Endothelial cell of umbilical vein (primary cell): Measurements from ENCODE around the gene MICAL3. TPM values are rescaled to one million over a fixed set of nuclear protein-coding genes. Genes with fewer than 3 reads are reported as not detected.

Experiments used
- BruUV-seq: library from RNA; stranded (reverse); fragments of 400-500 nt; replicated peaks from 2 replicates; lab custom pipeline; 2021; lab: Mats Ljungman, UMichigan
- CTCF ChIA-PET: fragments of 300-600, 350-600 bp; sonication (Branson Sonifier 250); formaldehyde crosslinking; loops from one replicate; lab custom pipeline; 2021; ENCODE audit warnings: antibody characterized with exemption, inconsistent platforms; lab: Charles Lee
- POLR2A ChIA-PET: fragments of 300-600, 350-600 bp; sonication (Branson Sonifier 250); formaldehyde crosslinking; loops from one replicate; lab custom pipeline; 2021; ENCODE audit warnings: antibody characterized with exemption, inconsistent platforms; lab: Charles Lee
- DNase-seq: peaks from one replicate; pipeline ENCODE4 v3.0.0-alpha.2; 2011; ENCODE audit warnings: low read depth, low spot score
- FAIRE-seq: peaks from 2 replicates; lab custom pipeline; 2011; peaks lifted over from hg19 to GRCh38; lab: Jason Lieb, UNC
- H2AFZ ChIP-seq: 2 replicates; pipeline ENCODE4 v1.6.0; 2012; ENCODE audit warnings: low read depth, low read length, control low read depth, inconsistent platforms
- H3K27ac ChIP-seq: 2 replicates; pipeline ENCODE4 v1.5.1; 2011; ENCODE audit warnings: low read depth, mild to moderate bottlenecking, control low read depth, low read length, moderate library complexity; ENCODE audit not compliant: insufficient read depth
- H3K27me3 ChIP-seq, 2 experiments: 2 replicates each; pipeline versions ENCODE4 v1.6.0 to v1.6.1; 2011; ENCODE audit warnings: low read length in 2 of 2, mixed read lengths in 1 of 2; ENCODE audit not compliant: control insufficient read depth in 2 of 2, insufficient read depth in 2 of 2
- H3K36me3 ChIP-seq, 2 experiments: 2 replicates in 1 of 2; 3 replicates in 1 of 2; pipeline ENCODE4 v1.5.1; 2011; ENCODE audit warnings: low read length in 2 of 2, mild to moderate bottlenecking in 1 of 2, moderate library complexity in 1 of 2; ENCODE audit not compliant: control insufficient read depth in 2 of 2, insufficient read depth in 2 of 2; ENCODE audit errors: extremely low read depth in 1 of 2
- H3K4me1 ChIP-seq: 3 replicates; pipeline ENCODE4 v1.5.1; 2011; ENCODE audit warnings: mild to moderate bottlenecking, low read length; ENCODE audit not compliant: control insufficient read depth, insufficient read depth; ENCODE audit errors: extremely low read depth
- H3K4me2 ChIP-seq: 2 replicates; pipeline ENCODE4 v1.6.1; 2011; ENCODE audit warnings: low read length, control low read depth, mixed read lengths; ENCODE audit not compliant: insufficient read depth
- H3K4me3 ChIP-seq, 3 experiments: fragments of 200-600 bp in 1 of 3; sonication (generic), shearing (Covaris generic) in 1 of 3; replicated peaks in 1 of 3; 2 replicates each; pipeline ENCODE4 v1.5.1; 2011 to 2016; ENCODE audit warnings: control low read depth in 3 of 3, low read length in 3 of 3, mild to moderate bottlenecking in 2 of 3, inconsistent platforms in 1 of 3, low read depth in 1 of 3, moderate library complexity in 1 of 3; ENCODE audit not compliant: insufficient read depth in 1 of 3
- H3K79me2 ChIP-seq: 2 replicates; pipeline ENCODE4 v1.6.0; 2012; ENCODE audit warnings: low read length, inconsistent platforms; ENCODE audit not compliant: control insufficient read depth, insufficient read depth
- H3K9ac ChIP-seq: replicated peaks from 2 replicates; pipeline ENCODE3; 2011; ENCODE audit warnings: low read length, control low read depth; ENCODE audit not compliant: insufficient read depth; ENCODE audit errors: extremely low read depth
- H3K9me1 ChIP-seq: replicated peaks from 3 replicates; pipeline ENCODE4 v1.6.0; 2011; ENCODE audit warnings: mild to moderate bottlenecking, low read length; ENCODE audit not compliant: control insufficient read depth, insufficient read depth; ENCODE audit errors: extremely low read depth
- H3K9me3 ChIP-seq: replicated peaks from 2 replicates; pipeline ENCODE4 v1.5.1; 2012; ENCODE audit warnings: low read length, inconsistent platforms; ENCODE audit not compliant: control insufficient read depth, insufficient read depth
- H4K20me1 ChIP-seq: replicated peaks from 2 replicates; pipeline ENCODE3; 2011; ENCODE audit warnings: mild to moderate bottlenecking, low read length; ENCODE audit not compliant: control insufficient read depth, insufficient read depth; ENCODE audit errors: extremely low read depth
- EZH2 ChIP-seq: IDR thresholded peaks from 2 replicates; pipeline ENCODE4 v1.6.1; 2012; ENCODE audit warnings: borderline replicate concordance, low read depth, mild to moderate bottlenecking, moderate library complexity, low read length, inconsistent platforms; ENCODE audit not compliant: severe bottlenecking
- GATA2 ChIP-seq: IDR thresholded peaks from 2 replicates; pipeline ENCODE4 v1.7.0; 2011; ENCODE audit warnings: low read depth, mild to moderate bottlenecking, moderate library complexity, mixed read lengths, low read length; ENCODE audit not compliant: insufficient read length, insufficient read depth
- JUN ChIP-seq: IDR thresholded peaks from 2 replicates; pipeline ENCODE4 v1.6.1; 2011; ENCODE audit warnings: borderline replicate concordance, low read depth; ENCODE audit not compliant: insufficient read length, insufficient read depth
- MYC ChIP-seq: IDR thresholded peaks from one replicate; pipeline ENCODE4 v1.6.1; 2011; ENCODE audit warnings: mild to moderate bottlenecking, low read depth, low read length
- POLR2AphosphoS5 ChIP-seq: IDR thresholded peaks from 2 replicates; pipeline ENCODE4 v1.6.1; 2012; ENCODE audit warnings: low read depth, mild to moderate bottlenecking, control low read depth, low read length, moderate library complexity; ENCODE audit not compliant: insufficient read depth
- dilution Hi-C: fragments of 300-500 bp; cut with MboI; formaldehyde crosslinking; loops from one replicate; pipeline ENCODE4 v1.15.0; 2019; ENCODE audit warnings: low sequenced_read_pairs; ENCODE audit not compliant: extremely low pct_ligation_motif_present
- intact Hi-C: fragments of 100-400 bp; cut with micrococcal nuclease; formaldehyde crosslinking; loops from one replicate; pipeline ENCODE4 v1.10.0; 2022
- polyA plus RNA-seq, 4 experiments: library from polyadenylated mRNA; depleted of rRNA in 3 of 4; stranded (reverse) in 3 of 4; unstranded in 1 of 4; fragments of >200 nt; gene quantifications; 2 replicates each; pipeline versions ENCODE4 v1.2.1 to v1.2.3, GENCODE V29; 2011 to 2012; ENCODE audit warnings: missing spikeins in 1 of 4
- total RNA-seq: library from RNA; stranded (reverse); gene quantifications from 2 replicates; pipeline ENCODE4 v1.2.3, GENCODE V29; 2021
- TF ChIP-seq, protein P1 (sequence below), 2 donors: IDR thresholded peaks; 1 replicate in 1 of 2; 2 replicates in 1 of 2; pipeline ENCODE4 v1.5.1; 2011; ENCODE audit warnings: low read length in 2 of 2, mild to moderate bottlenecking in 2 of 2, moderate library complexity in 2 of 2, control low read depth in 1 of 2, inconsistent platforms in 1 of 2, low read depth in 1 of 2; ENCODE audit not compliant: insufficient read depth in 1 of 2; ENCODE audit errors: extremely low read depth in 1 of 2
- TF ChIP-seq, protein P2 (sequence below): IDR thresholded peaks from 2 replicates; pipeline ENCODE4 v1.6.1; 2011; ENCODE audit not compliant: insufficient read depth, insufficient read length

MICAL3 gene
- total and polyA plus RNA-seq, 2 donors (not counting 3 experiments of a cell fraction or from before 2014, with no cell fraction given) = 14.5 to 63.7 TPM

DNA sequence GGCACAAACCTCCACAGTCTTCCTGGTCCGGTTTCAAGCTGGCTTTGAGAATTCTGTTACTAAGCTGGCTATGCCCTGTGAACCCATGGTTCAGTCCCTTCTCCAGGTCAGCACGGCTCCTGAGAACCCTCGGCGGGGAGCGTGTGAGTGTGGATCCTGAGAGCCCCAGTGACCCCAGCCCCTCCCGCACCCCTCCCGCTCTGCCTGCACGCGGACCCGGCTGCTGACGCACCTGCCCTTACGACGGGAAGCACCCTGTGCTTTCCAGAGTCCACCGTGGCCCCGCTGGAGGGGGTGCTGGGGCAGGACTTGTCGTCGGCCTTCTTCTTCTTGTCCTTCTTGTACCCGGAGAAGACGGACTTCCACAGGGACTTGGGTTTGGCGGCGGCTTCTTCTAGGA, 207.3 kb downstream of the MICAL3 start:
- H3K4me3 ChIP-seq = no peak overlapping the region
- H3K9me3 ChIP-seq = no peaks in the 10 kb centered on the region
- FAIRE-seq (no peak), DNase-seq (no peak)
- intact Hi-C loops = no loop called here
- H4K20me1 ChIP-seq = no peaks in the 10 kb centered on the region
- TF ChIP-seq POLR2AphosphoS5 = no peak
- TF ChIP-seq GATA2 = no peak
- TF ChIP-seq JUN = no peak
- TF ChIP-seq MYC = no peak
- no peak for TF ChIP-seq EZH2
- TF ChIP-seq, protein P1, sequence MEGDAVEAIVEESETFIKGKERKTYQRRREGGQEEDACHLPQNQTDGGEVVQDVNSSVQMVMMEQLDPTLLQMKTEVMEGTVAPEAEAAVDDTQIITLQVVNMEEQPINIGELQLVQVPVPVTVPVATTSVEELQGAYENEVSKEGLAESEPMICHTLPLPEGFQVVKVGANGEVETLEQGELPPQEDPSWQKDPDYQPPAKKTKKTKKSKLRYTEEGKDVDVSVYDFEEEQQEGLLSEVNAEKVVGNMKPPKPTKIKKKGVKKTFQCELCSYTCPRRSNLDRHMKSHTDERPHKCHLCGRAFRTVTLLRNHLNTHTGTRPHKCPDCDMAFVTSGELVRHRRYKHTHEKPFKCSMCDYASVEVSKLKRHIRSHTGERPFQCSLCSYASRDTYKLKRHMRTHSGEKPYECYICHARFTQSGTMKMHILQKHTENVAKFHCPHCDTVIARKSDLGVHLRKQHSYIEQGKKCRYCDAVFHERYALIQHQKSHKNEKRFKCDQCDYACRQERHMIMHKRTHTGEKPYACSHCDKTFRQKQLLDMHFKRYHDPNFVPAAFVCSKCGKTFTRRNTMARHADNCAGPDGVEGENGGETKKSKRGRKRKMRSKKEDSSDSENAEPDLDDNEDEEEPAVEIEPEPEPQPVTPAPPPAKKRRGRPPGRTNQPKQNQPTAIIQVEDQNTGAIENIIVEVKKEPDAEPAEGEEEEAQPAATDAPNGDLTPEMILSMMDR (IDR thresholded peaks at IDR 0.05; ENCODE audit: extremely low read depth in 1 of 2, insufficient read depth in 1 of 2, low read depth in 1 of 2, low read length in 2 of 2) = no peak
- TF ChIP-seq, protein P2, sequence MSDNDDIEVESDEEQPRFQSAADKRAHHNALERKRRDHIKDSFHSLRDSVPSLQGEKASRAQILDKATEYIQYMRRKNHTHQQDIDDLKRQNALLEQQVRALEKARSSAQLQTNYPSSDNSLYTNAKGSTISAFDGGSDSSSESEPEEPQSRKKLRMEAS = no peak
- ChIA-PET CTCF (interaction anchor here (1.4 to 2.4 kb wide), 3 partner anchors 11 to 259 kb away, joined by 3 to 7 read pairs (median 6); no protein-coding TSS in a partner anchor), POLR2A (no interaction called here)
- no peak overlapping the region for H3K27ac ChIP-seq
- H2AFZ ChIP-seq = no peak overlapping the region
- no peaks in the 10 kb centered on the region for H3K9me1 ChIP-seq
- dilution Hi-C loops = no loop called here
- H3K36me3 ChIP-seq = peaks cover 2 to 17% of the 10 kb centered on the region in 2 experiments
- no TSS peak for BruUV-seq
- no peaks in the 10 kb centered on the region for H3K27me3 ChIP-seq
- H3K9ac ChIP-seq = no peak overlapping the region
- H3K4me1 ChIP-seq = no peaks in the 10 kb centered on the region
- H3K4me2 ChIP-seq = no peak overlapping the region
- H3K79me2 ChIP-seq = no peaks in the 10 kb centered on the region
